IMR-90 (cell line): Measurements from ENCODE around the gene EHBP1. TPM values are rescaled to one million over a fixed set of nuclear protein-coding genes. Genes with fewer than 3 reads are reported as not detected.

Source experiments
- ATAC-seq: fragments of 200-7000 bp; cut with Tn5 transposase; 2 replicates; pipeline ENCODE4 v1.9.1; 2020; ENCODE audit warnings: low read depth, mild to moderate bottlenecking, moderate library complexity
- BruUV-seq: library from RNA; stranded (reverse); fragments of 400-500 nt; replicated peaks from 2 replicates; lab custom pipeline; 2021; lab: Mats Ljungman, UMichigan
- CTCF ChIA-PET: fragments of 300-600 bp; formaldehyde crosslinking; extraction: SDS; loops from one replicate; lab custom pipeline; 2021; ENCODE audit warnings: antibody characterized with exemption; lab: Yijun Ruan, JAX
- POLR2A ChIA-PET: fragments of 300-600 bp; sonication (Branson Sonifier 250); formaldehyde crosslinking; loops from one replicate; lab custom pipeline; 2022; ENCODE audit warnings: antibody characterized with exemption; ENCODE audit not compliant: unreplicated experiment; lab: Charles Lee
- DNase-seq: peaks from one replicate; pipeline ENCODE4 v3.0.0; 2013
- H2AFZ ChIP-seq: replicated peaks from 2 replicates; pipeline ENCODE3; 2013; ENCODE audit warnings: low read length, mild to moderate bottlenecking; ENCODE audit not compliant: poor library complexity
- H2AK5ac ChIP-seq: 2 replicates; pipeline ENCODE4 v1.6.1; 2013; ENCODE audit warnings: low read depth, low read length, inconsistent platforms
- H2AK9ac ChIP-seq: replicated peaks from 2 replicates; pipeline ENCODE3; 2013; ENCODE audit warnings: mild to moderate bottlenecking, low read depth, low read length, moderate library complexity; ENCODE audit not compliant: poor library complexity
- H2BK120ac ChIP-seq: 2 replicates; pipeline ENCODE4 v1.6.1; 2013; ENCODE audit warnings: low read depth, low read length, inconsistent platforms
- H2BK15ac ChIP-seq: 3 replicates; pipeline ENCODE4 v1.6.1; 2013; ENCODE audit warnings: low read depth, low read length, inconsistent platforms
- H2BK20ac ChIP-seq: 2 replicates; pipeline ENCODE4 v1.6.1; 2013; ENCODE audit warnings: low read depth, mild to moderate bottlenecking, inconsistent platforms, low read length, moderate library complexity
- H2BK5ac ChIP-seq: 2 replicates; pipeline ENCODE4 v1.6.1; 2013; ENCODE audit warnings: mild to moderate bottlenecking, low read depth, low read length, inconsistent platforms; ENCODE audit not compliant: poor library complexity, severe bottlenecking
- H3K14ac ChIP-seq: replicated peaks from 2 replicates; pipeline ENCODE4 v1.6.1; 2013; ENCODE audit warnings: low read depth, low read length, inconsistent platforms
- H3K18ac ChIP-seq: 2 replicates; pipeline ENCODE4 v1.6.1; 2013; ENCODE audit warnings: low read depth, low read length, control low read depth
- H3K23ac ChIP-seq: 2 replicates; pipeline ENCODE4 v1.6.1; 2013; ENCODE audit warnings: low read depth, low read length, inconsistent platforms
- H3K27ac ChIP-seq: 2 replicates; pipeline ENCODE4 v1.5.1; 2013; ENCODE audit warnings: mild to moderate bottlenecking, control low read depth, low read length; ENCODE audit not compliant: insufficient read depth
- H3K27me3 ChIP-seq: 2 replicates; pipeline ENCODE4 v1.6.1; 2013; ENCODE audit warnings: low read length; ENCODE audit not compliant: control insufficient read depth, insufficient read depth
- H3K36me3 ChIP-seq: 2 replicates; pipeline ENCODE4 v1.6.1; 2013; ENCODE audit warnings: low read length, mixed read lengths; ENCODE audit not compliant: control insufficient read depth, insufficient read depth
- H3K4ac ChIP-seq: 2 replicates; pipeline ENCODE4 v1.6.1; 2013; ENCODE audit warnings: low read depth, low read length, inconsistent platforms
- H3K4me1 ChIP-seq: 2 replicates; pipeline ENCODE4 v1.6.1; 2013; ENCODE audit warnings: low read length, mixed read lengths; ENCODE audit not compliant: control insufficient read depth, insufficient read depth
- H3K4me2 ChIP-seq: 2 replicates; pipeline ENCODE4 v1.6.1; 2013; ENCODE audit warnings: low read depth, mild to moderate bottlenecking, control low read depth, low read length, moderate library complexity
- H3K4me3 ChIP-seq: 2 replicates; pipeline ENCODE4 v1.5.1; 2013; ENCODE audit warnings: low read depth, mild to moderate bottlenecking, control low read depth, low read length, moderate library complexity; ENCODE audit not compliant: insufficient read depth
- H3K56ac ChIP-seq: 2 replicates; pipeline ENCODE4 v1.6.1; 2013; ENCODE audit warnings: low read length, inconsistent platforms; ENCODE audit not compliant: insufficient read depth; ENCODE audit errors: extremely low read depth
- H3K79me1 ChIP-seq, 2 experiments: 2 replicates each; pipeline ENCODE4 v1.6.1; 2013; ENCODE audit warnings: low read length in 2 of 2, inconsistent platforms in 1 of 2, low read depth in 1 of 2
- H3K9ac ChIP-seq: 2 replicates; pipeline ENCODE4 v1.6.1; 2013; ENCODE audit warnings: low read depth, low read length, control low read depth
- H3K9me1 ChIP-seq: 2 replicates; pipeline ENCODE4 v1.6.1; 2013; ENCODE audit warnings: low read length, inconsistent platforms; ENCODE audit not compliant: insufficient read depth
- H3K9me3 ChIP-seq: 2 replicates; pipeline ENCODE4 v1.6.1; 2013; ENCODE audit warnings: low read length; ENCODE audit not compliant: control insufficient read depth, insufficient read depth
- H4K20me1 ChIP-seq: 2 replicates; pipeline ENCODE4 v1.6.1; 2013; ENCODE audit warnings: low read length, inconsistent platforms; ENCODE audit not compliant: insufficient read depth
- H4K5ac ChIP-seq: 2 replicates; pipeline ENCODE4 v1.6.1; 2013; ENCODE audit warnings: mild to moderate bottlenecking, low read depth, low read length, control low read depth
- H4K8ac ChIP-seq, 2 experiments: 2 replicates each; pipeline ENCODE4 v1.6.1; 2013; ENCODE audit warnings: low read depth in 2 of 2, low read length in 2 of 2, control low read depth in 1 of 2, inconsistent platforms in 1 of 2
- H4K91ac ChIP-seq: 2 replicates; pipeline ENCODE4 v1.6.1; 2013; ENCODE audit warnings: low read depth, low read length, inconsistent platforms; ENCODE audit not compliant: insufficient read depth
- CEBPB ChIP-seq: IDR thresholded peaks from 2 replicates; pipeline ENCODE4 v1.6.1; 2012; ENCODE audit warnings: low read depth, low read length, improper control_type of control experiment
- CHD1 ChIP-seq: IDR thresholded peaks from 2 replicates; pipeline ENCODE4 v1.6.1; 2012; ENCODE audit warnings: low read depth, low read length, improper control_type of control experiment
- MAZ ChIP-seq: IDR thresholded peaks from 2 replicates; pipeline ENCODE4 v1.6.1; 2012; ENCODE audit warnings: low read depth, mild to moderate bottlenecking, low read length, improper control_type of control experiment, moderate library complexity, borderline replicate concordance
- RFX5 ChIP-seq: IDR thresholded peaks from 2 replicates; pipeline ENCODE4 v1.8.0; 2012; ENCODE audit warnings: low read depth, mild to moderate bottlenecking, low read length, moderate library complexity
- WGBS, 2 experiments: methylation state at CpG; one replicate each; pipeline versions ENCODE4 v1.1.5 to v1.1.7; 2013; ENCODE audit warnings: missing lambda C conversion rate in 2 of 2; ENCODE audit not compliant: insufficient read length in 1 of 2; ENCODE audit errors: extremely low coverage in 2 of 2; 5-methylcytosine and 5-hydroxymethylcytosine counted together
- dilution Hi-C: fragments of 300-500 bp; cut with HindIII; formaldehyde crosslinking; loops from one replicate; pipeline ENCODE4 v1.14.3; 2018; ENCODE audit warnings: low sequenced_read_pairs; ENCODE audit not compliant: unreplicated experiment
- in situ Hi-C: fragments of 300-500 bp; cut with MboI; formaldehyde crosslinking; loops from 3 replicates; pipeline ENCODE4 v1.14.3; 2019; ENCODE audit warnings: low sequenced_read_pairs, inconsistent platforms, mixed read lengths
- intact Hi-C: fragments of 100-400 bp; cut with micrococcal nuclease; formaldehyde crosslinking; loops from 2 replicates; pipeline ENCODE4 v1.10.0; 2022
- polyA plus RNA-seq, 3 experiments: library from polyadenylated mRNA; depleted of rRNA; stranded (reverse); fragments of >200 nt; gene quantifications; 2 replicates each; pipeline ENCODE4 v1.2.3, GENCODE V29; 2012; ENCODE audit warnings: low replicate concordance in 1 of 3
- total RNA-seq: library from RNA; depleted of rRNA; stranded (reverse); fragments of >200 nt; gene quantifications from 2 replicates; pipeline ENCODE4 v1.2.3, GENCODE V29; 2012
- TF ChIP-seq, protein P1 (sequence below): fragments of 150-350 bp; IDR thresholded peaks from 2 replicates; pipeline ENCODE4 v1.6.1; 2016; ENCODE audit warnings: low read depth, mild to moderate bottlenecking, low read length, moderate library complexity, borderline replicate concordance

Gene EHBP1
- total and polyA plus RNA-seq, 2 of the 4 experiments (the other 2 are of a cell fraction), result 28.3 to 44.4 TPM

DNA sequence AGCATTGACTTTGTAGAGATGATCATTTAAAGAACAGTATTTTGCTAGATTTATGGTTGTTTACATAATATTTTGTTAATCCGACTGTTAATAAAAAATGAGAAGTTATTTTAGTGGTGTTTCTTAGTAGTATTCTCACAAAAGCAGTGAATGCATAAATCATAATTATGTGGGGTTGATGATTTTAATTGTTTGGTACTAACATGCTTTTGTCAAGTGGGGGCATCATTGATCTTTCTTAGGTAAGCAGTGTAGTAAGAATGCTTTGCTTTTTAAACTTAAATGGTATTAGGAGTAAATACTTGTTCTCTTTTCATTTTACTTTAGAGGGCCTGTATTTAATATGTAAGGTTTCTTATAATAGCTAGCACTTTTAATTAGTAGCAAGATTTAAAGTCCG is 235.9 kb downstream of the EHBP1 start:
- Histone ChIP-seq H3K9me1 (no peaks in the 10 kb centered on the region), H2BK5ac (no peak overlapping the region), H4K8ac (no peak overlapping the region), H2BK15ac (no peak overlapping the region), H3K23ac (no peak overlapping the region), H2BK20ac (no peak overlapping the region), H2AK9ac (no peak overlapping the region), H3K4me1 (peaks cover 12% of the 10 kb centered on the region), H2BK120ac (no peak overlapping the region), H3K79me1 (peaks cover 0 to 3% of the 10 kb centered on the region in 2 experiments; a peak in 1 of 4 replicates), H3K36me3 (peaks cover 2% of the 10 kb centered on the region; the same call in 1 of the 2 replicates), H2AFZ (no peak overlapping the region), H3K9ac (no peak overlapping the region), H3K9me3 (no peaks in the 10 kb centered on the region), H3K4me3 (no peak overlapping the region), H3K4me2 (no peak overlapping the region), H3K27me3 (no peaks in the 10 kb centered on the region), H3K27ac (no peak overlapping the region), H3K18ac (no peak overlapping the region), H2AK5ac (no peak overlapping the region), H3K4ac (no peak overlapping the region), H3K56ac (no peak overlapping the region), H4K20me1 (no peaks in the 10 kb centered on the region), H4K5ac (no peak overlapping the region), H4K91ac (no peak overlapping the region), H3K14ac (no peak overlapping the region)
- in situ Hi-C loops, result no loop called here
- intact Hi-C loops, result no loop called here
- no CpG with 5 or more reads among the region's 2 CpGs for WGBS, 2 experiments
- dilution Hi-C loops, result no loop called here
- ChIA-PET CTCF (no interaction called here), POLR2A (no interaction called here)
- TF ChIP-seq MAZ, result no peak
- TF ChIP-seq, protein P1, sequence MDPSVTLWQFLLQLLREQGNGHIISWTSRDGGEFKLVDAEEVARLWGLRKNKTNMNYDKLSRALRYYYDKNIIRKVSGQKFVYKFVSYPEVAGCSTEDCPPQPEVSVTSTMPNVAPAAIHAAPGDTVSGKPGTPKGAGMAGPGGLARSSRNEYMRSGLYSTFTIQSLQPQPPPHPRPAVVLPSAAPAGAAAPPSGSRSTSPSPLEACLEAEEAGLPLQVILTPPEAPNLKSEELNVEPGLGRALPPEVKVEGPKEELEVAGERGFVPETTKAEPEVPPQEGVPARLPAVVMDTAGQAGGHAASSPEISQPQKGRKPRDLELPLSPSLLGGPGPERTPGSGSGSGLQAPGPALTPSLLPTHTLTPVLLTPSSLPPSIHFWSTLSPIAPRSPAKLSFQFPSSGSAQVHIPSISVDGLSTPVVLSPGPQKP, result no peak
- TF ChIP-seq CEBPB, result no peak
- no peak for TF ChIP-seq RFX5
- no peak for TF ChIP-seq CHD1
- BruUV-seq, result no TSS peak
- no peak for DNase-seq
- no peak for ATAC-seq
